Measurements from ENCODE around the gene TBL3.

TBL3 gene

GRCh38 chr16:2015947-2016208 is 44.0 kb downstream of the TBL3 start:
- no peak overlapping the region for H3K4me3 ChIP-seq (ENCODE audit: low read depth, low read length)
- no peak overlapping the region; the same call in 1 of the 2 replicates for H3K27ac ChIP-seq
- TF ChIP-seq CTCF (IDR thresholded peaks at IDR 0.05; ENCODE audit: low read depth, low read length), result no peak
- no peak for DNase-seq
- no peaks in the 10 kb centered on the region for H3K27me3 ChIP-seq (ENCODE audit: insufficient read depth, low read depth, severe bottlenecking)
- no peaks in the 10 kb centered on the region for H3K36me3 ChIP-seq
- H3K9me3 ChIP-seq (ENCODE audit: severe bottlenecking), result no peaks in the 10 kb centered on the region

DNA sequence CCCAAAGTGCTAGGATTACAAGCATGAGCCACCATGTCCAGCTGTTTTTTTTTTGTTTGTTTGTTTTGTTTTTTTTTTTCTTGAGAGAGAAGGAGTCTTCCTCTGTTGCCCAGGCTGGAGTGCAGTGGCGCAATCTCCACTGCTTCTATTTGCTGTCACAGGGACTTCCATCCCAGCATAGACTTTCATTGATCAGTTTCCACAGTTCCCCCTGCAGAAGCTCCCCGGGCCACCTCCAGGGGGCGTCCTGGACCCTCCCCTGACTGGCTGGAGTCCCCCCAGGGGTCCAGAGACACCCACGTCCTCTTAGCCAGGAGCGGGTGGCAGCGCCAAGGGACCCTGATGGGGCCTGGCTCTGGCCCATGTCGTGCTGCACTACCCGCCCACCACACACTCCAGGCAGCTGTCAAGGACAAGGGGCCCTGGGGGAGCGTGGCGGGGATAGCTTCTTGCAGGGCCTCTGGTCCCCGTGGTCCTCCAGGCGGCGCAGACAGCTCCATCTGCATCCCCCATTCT is 44.6 kb downstream of the TBL3 start:
- Histone ChIP-seq H3K27me3 (ENCODE audit: insufficient read depth, low read depth, severe bottlenecking) (no peaks in the 10 kb centered on the region), H3K9me3 (ENCODE audit: severe bottlenecking) (no peaks in the 10 kb centered on the region), H3K4me3 (ENCODE audit: low read depth, low read length) (no peak overlapping the region), H3K27ac (no peak overlapping the region), H3K36me3 (no peaks in the 10 kb centered on the region)
- peak; percentile 38 for DNase-seq
- peak; percentile 70; the same call in 1 of the 2 replicates for TF ChIP-seq CTCF (IDR thresholded peaks at IDR 0.05; ENCODE audit: low read depth, low read length)

GRCh38 chr16:2019518-2019920 is 47.7 kb downstream of the TBL3 start, which contains the start of gene NPW:
TSS of gene NPW (plus strand) at chr16:2019785.
- H3K4me3 ChIP-seq (ENCODE audit: low read depth, low read length), result no peak within 1 kb of the TSS
- no peak for DNase-seq
- TF ChIP-seq CTCF (IDR thresholded peaks at IDR 0.05; ENCODE audit: low read depth, low read length), result no peak

DNA sequence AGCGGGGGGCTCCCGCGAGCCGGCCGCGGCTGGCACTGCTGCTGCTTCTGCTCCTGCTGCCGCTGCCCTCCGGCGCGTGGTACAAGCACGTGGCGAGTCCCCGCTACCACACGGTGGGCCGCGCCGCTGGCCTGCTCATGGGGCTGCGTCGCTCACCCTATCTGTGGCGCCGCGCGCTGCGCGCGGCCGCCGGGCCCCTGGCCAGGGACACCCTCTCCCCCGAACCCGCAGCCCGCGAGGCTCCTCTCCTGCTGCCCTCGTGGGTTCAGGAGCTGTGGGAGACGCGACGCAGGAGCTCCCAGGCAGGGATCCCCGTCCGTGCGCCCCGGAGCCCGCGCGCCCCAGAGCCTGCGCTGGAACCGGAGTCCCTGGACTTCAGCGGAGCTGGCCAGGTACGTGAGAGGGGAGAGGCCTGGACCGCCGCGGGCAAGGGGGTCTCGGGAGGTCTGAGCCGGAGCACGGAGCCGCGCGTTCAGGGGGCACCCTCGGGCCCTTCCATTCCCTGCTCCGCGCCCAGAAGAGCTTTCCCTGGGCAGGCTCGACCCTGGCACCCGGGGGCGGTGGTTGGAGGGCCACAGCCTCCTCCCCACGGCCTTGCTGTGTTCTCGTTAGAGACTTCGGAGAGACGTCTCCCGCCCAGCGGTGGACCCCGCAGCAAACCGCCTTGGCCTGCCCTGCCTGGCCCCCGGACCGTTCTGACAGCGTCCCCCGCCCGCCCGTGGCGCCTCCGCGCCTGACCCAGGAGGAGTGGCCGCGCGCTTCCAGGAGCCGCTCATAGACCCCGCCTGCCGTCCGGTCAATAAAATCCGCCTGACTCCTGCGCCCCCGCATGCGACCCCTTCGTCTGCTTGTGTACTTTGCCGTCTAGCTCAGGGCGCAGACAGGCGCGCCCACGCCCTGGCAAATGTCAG is 48.3 kb downstream of the TBL3 start:
- H3K27me3 ChIP-seq (ENCODE audit: insufficient read depth, low read depth, severe bottlenecking), result no peaks in the 10 kb centered on the region
- H3K4me3 ChIP-seq (ENCODE audit: low read depth, low read length), result no peak overlapping the region
- no peaks in the 10 kb centered on the region for H3K36me3 ChIP-seq
- no peaks in the 10 kb centered on the region for H3K9me3 ChIP-seq (ENCODE audit: severe bottlenecking)
- TF ChIP-seq CTCF (IDR thresholded peaks at IDR 0.05; ENCODE audit: low read depth, low read length), result no peak
- DNase-seq, result no peak
- no peak overlapping the region for H3K27ac ChIP-seq

More at GRCh38 chr16:2019518-2019920, 47.7 kb downstream of the TBL3 start, which contains the start of gene NPW:
- no peaks in the 10 kb centered on the region for H3K36me3 ChIP-seq
- H3K27me3 ChIP-seq (ENCODE audit: insufficient read depth, low read depth, severe bottlenecking), result no peaks in the 10 kb centered on the region
- no peak within 1 kb of the TSS for H3K27ac ChIP-seq
- H3K9me3 ChIP-seq (ENCODE audit: severe bottlenecking), result no peaks in the 10 kb centered on the region

GRCh38 chr16:2022723-2023091 is 50.9 kb downstream of the TBL3 start:
- Histone ChIP-seq H3K27ac (peak overlapping the region; percentile 66), H3K27me3 (ENCODE audit: insufficient read depth, low read depth, severe bottlenecking) (no peaks in the 10 kb centered on the region), H3K9me3 (ENCODE audit: severe bottlenecking) (no peaks in the 10 kb centered on the region), H3K4me3 (ENCODE audit: low read depth, low read length) (no peak overlapping the region), H3K36me3 (no peaks in the 10 kb centered on the region)
- peak; percentile 38 for DNase-seq
- TF ChIP-seq CTCF (IDR thresholded peaks at IDR 0.05; ENCODE audit: low read depth, low read length), result no peak
